Psoas muscle (tissue), 8 donors: ENCODE data around the gene CFAP57. TPM values are rescaled to one million over a fixed set of nuclear protein-coding genes. Genes with fewer than 3 reads are reported as not detected.

Experiments used
- ATAC-seq, 4 donors: fragments of 200-7000 bp; cut with Tn5 transposase; one replicate each; pipeline ENCODE4 v1.9.1; 2020; ENCODE audit warnings: moderate library complexity in 3 of 4, mild to moderate bottlenecking in 2 of 4
- DNase-seq, 2 donors: peaks; one replicate each; pipeline ENCODE4 v3.0.0-alpha.2; 2020
- H3K27ac ChIP-seq: fragments of 200-600 bp; one replicate; pipeline ENCODE4 v1.8.0; 2022
- H3K27me3 ChIP-seq, 3 donors: fragments of 200-600 bp in 1 of 3; one replicate each; pipeline versions ENCODE4 v1.6.1 to v1.8.0; 2013 to 2022; ENCODE audit warnings: low read length in 2 of 3, mild to moderate bottlenecking in 2 of 3, moderate library complexity in 1 of 3; ENCODE audit not compliant: insufficient read depth in 3 of 3
- H3K36me3 ChIP-seq, 2 donors: fragments of 200-600 bp in 1 of 2; one replicate each; pipeline versions ENCODE4 v1.6.1 to v1.8.0; 2013 to 2022; ENCODE audit warnings: low read depth in 1 of 2, mild to moderate bottlenecking in 1 of 2, moderate library complexity in 1 of 2; ENCODE audit not compliant: insufficient read depth in 1 of 2
- H3K4me1 ChIP-seq: fragments of 200-600 bp; one replicate; pipeline ENCODE4 v1.8.0; 2022
- H3K4me3 ChIP-seq: fragments of 200-600 bp; one replicate; pipeline ENCODE4 v1.8.0; 2022; ENCODE audit warnings: mild to moderate bottlenecking
- H3K9me3 ChIP-seq: fragments of 200-600 bp; one replicate; pipeline ENCODE4 v1.8.0; 2022
- WGBS, 3 donors: extraction: QIAGEN DNeasy Blood & Tissue Kit; methylation state at CpG; one replicate each; pipeline versions ENCODE4 v1.1.6 to v1.1.7; 2013; 5-methylcytosine and 5-hydroxymethylcytosine counted together
- intact Hi-C, 2 donors: fragments of 100-400 bp; cut with DNase I; formaldehyde crosslinking; loops; one replicate each; pipeline versions ENCODE4 v1.11.0 to v1.14.2; 2022
- polyA plus RNA-seq, 3 donors: library from polyadenylated mRNA; stranded (reverse); fragments of 200-250 nt; gene quantifications; one replicate each; pipeline ENCODE4 v1.2.3, GENCODE V29; 2013
- total RNA-seq, 4 donors: library from RNA; stranded (reverse); fragmentation: NEBNext Ultra II Directional in 2 of 4; extraction: Animal tissue kit (Norgen Biotek cat#: 25700) in 2 of 4; gene quantifications; one replicate each; pipeline versions ENCODE4 v1.2.1 to v1.2.4, GENCODE V29; 2021 to 2023
- TF ChIP-seq, protein P1 (sequence below): fragments of 200-600 bp; IDR thresholded peaks from one replicate; pipeline ENCODE4 v1.8.0; 2022; ENCODE audit warnings: antibody characterized with exemption
- donor health status: healthy with polysubstance abuse.
- donor health status: DM: no; HTN: no; CAD: no; lungs with moderate emphysema.
- donor health status: Bipolar disorder and iron deficiency.
- donor health status: healthy.
- donor health status: DM: yes; HTN: yes; CAD: no.
- donor health status: DM: no; HTN: no; CAD: no.
- donor health status: DM: no; HTN: no; CAD: no.
- donor health status: DM: yes; HTN: yes; CAD: no.

The CFAP57 gene
- total and polyA plus RNA-seq, 7 donors = 0.04 to 0.26 (median 0.11) TPM; not detected in 3

DNA sequence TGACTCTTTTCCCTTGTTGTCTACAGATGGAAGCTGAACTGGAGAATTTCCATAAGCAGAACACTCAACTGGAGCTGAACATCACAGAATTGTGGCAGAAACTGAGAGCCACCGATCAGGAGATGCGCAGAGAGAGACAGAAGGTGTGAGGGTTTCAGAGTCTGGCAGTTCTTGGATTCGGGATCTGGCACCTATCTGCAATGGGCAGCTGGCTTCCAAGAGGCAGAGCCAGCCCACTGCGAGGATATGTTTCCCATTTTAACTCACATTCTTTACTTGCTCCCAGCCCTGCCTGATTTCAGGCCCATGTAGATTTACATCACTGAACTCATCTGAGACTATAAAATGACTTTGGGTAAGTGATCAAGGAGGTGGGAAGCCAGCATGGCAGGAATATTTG lies 60.4 kb downstream of the CFAP57 start:
- Histone ChIP-seq H3K36me3 (no peaks in the 10 kb centered on the region), H3K27ac (no peak overlapping the region), H3K4me1 (peaks cover 4% of the 10 kb centered on the region), H3K4me3 (no peak overlapping the region), H3K27me3 (no peaks in the 10 kb centered on the region), H3K9me3 (no peaks in the 10 kb centered on the region)
- WGBS, 3 donors = 54 to 61% (median 56%) methylated on average over 4 of the region's 4 CpGs
- DNase-seq (no peak), ATAC-seq (no peak)
- intact Hi-C loops = no loop called here
- TF ChIP-seq, protein P1, sequence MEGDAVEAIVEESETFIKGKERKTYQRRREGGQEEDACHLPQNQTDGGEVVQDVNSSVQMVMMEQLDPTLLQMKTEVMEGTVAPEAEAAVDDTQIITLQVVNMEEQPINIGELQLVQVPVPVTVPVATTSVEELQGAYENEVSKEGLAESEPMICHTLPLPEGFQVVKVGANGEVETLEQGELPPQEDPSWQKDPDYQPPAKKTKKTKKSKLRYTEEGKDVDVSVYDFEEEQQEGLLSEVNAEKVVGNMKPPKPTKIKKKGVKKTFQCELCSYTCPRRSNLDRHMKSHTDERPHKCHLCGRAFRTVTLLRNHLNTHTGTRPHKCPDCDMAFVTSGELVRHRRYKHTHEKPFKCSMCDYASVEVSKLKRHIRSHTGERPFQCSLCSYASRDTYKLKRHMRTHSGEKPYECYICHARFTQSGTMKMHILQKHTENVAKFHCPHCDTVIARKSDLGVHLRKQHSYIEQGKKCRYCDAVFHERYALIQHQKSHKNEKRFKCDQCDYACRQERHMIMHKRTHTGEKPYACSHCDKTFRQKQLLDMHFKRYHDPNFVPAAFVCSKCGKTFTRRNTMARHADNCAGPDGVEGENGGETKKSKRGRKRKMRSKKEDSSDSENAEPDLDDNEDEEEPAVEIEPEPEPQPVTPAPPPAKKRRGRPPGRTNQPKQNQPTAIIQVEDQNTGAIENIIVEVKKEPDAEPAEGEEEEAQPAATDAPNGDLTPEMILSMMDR = no peak

DNA sequence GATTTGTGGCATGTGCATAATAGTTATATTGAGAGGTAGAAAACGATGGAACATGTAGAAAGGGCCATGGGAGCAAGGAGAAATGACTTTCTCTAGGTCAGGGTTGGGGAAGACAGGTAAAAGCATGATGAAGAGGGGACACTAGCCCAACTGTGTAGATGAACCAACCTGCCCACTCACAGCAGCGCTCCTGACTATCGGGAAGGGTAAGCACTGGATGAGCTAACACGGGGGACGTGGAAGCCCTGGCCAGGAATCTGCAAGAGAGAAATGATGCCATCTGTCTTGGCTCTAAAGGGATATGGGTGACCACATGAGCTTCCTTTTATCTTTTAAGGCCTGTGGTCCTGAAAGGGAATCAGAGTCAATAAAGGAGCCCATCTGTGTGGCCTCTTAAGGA lies 61.5 kb downstream of the CFAP57 start:
- TF ChIP-seq, protein P1 = no peak
- no peak overlapping the region for H3K27ac ChIP-seq
- no peaks in the 10 kb centered on the region for H3K9me3 ChIP-seq
- H3K4me3 ChIP-seq = no peak overlapping the region
- WGBS, 3 donors = 79 to 82% (median 80%) methylated on average over 5 of the region's 5 CpGs
- intact Hi-C loops = no loop called here
- DNase-seq (no peak), ATAC-seq (no peak)
- H3K4me1 ChIP-seq = peaks cover 4% of the 10 kb centered on the region
- no peaks in the 10 kb centered on the region for H3K27me3 ChIP-seq
- H3K36me3 ChIP-seq = no peaks in the 10 kb centered on the region

DNA sequence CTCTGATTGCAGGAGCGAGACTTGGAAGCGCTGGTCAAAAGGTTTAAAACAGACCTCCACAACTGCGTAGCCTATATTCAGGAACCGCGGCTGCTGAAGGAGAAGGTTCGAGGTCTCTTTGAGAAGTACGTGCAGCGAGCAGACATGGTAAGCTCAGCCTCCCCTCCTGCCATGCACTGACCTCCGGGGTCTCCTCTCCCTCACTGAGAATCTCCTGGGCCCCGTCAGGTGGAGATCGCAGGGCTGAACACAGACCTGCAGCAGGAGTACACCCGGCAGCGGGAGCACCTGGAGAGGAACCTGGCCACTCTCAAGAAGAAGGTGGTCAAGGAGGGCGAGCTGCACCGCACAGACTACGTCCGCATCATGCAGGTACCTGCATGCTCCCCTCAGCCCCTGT lies 62.1 kb downstream of the CFAP57 start:
- H3K4me1 ChIP-seq = peaks cover 4% of the 10 kb centered on the region
- no peak overlapping the region for H3K27ac ChIP-seq
- no peak overlapping the region for H3K4me3 ChIP-seq
- ATAC-seq = no peak
- TF ChIP-seq, protein P1 = no peak
- intact Hi-C loops = no loop called here
- 92 to 93% (median 92%) methylated on average over 17 of the region's 17 CpGs for WGBS, 3 donors
- no peaks in the 10 kb centered on the region for H3K27me3 ChIP-seq
- no peaks in the 10 kb centered on the region for H3K36me3 ChIP-seq
- no peaks in the 10 kb centered on the region for H3K9me3 ChIP-seq
- no peak for DNase-seq

DNA sequence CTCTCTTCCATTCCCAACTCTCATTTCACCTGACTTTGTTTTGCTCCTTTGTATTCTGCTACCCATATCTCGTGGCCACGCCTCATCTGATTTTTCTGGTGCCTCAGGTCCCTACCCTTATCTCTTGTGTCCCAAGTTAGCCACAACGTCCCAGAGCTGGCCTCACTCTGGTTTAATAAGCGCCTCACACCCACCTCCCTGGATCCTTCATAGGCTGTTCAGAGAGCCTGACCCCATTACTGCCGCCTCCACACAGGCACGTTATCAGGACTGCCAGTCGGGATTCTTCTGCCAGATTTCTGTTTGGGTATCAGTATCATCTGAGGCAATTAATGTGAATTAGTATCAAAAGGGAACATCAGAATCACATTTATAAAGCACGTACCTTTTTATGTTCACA lies 62.9 kb downstream of the CFAP57 start:
- no peak overlapping the region for H3K4me3 ChIP-seq
- intact Hi-C loops = loop anchor here in 1 of 2 donors (5.0 kb wide), 1 partner anchor 67 kb away; the partner anchor contains the start of gene TIE1
- no peak overlapping the region for H3K27ac ChIP-seq
- peaks cover 4% of the 10 kb centered on the region for H3K4me1 ChIP-seq
- no peaks in the 10 kb centered on the region for H3K27me3 ChIP-seq
- no peaks in the 10 kb centered on the region for H3K9me3 ChIP-seq
- TF ChIP-seq, protein P1 = no peak
- H3K36me3 ChIP-seq = no peaks in the 10 kb centered on the region
- DNase-seq = no peak
- ATAC-seq = no peak
- WGBS, 3 donors = 81 to 90% (median 82%) methylated on average over 8 of the region's 8 CpGs

DNA sequence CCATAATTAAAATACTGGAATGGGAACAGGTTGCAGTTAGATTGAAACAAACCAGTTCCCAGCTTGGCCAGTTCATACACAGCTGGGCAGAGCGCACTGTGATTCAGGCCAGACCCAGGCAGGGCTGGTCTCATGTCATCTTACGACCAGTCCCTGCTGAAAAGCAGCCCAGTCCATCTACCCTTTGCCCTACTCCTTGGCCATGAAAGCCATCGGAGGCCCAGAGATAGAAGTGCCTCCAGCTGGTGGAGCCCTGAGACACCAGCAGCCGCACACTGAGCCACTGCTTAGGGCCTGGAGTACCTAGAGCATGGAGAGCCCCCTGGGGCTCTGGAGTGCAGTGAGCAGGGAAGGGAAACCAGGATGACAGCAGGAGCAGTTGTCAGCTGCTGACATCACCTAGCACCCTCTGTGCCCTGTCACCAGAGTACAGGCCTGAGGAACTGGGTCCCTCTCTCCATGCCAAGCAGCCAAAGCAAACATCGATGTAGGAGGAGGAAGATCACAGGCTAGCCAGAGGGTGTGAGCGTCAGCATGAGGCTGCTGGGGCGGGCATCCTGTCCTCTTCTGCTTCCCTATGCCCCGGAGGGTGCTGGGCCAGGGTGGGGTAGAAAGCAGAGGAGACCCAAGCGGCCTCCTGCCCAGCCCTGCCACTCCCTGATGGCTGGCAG lies 63.5 kb downstream of the CFAP57 start:
- intact Hi-C loops = loop anchor here in 1 of 2 donors (5.0 kb wide), 1 partner anchor 67 kb away; the partner anchor contains the start of gene TIE1
- WGBS, 3 donors = 79 to 90% (median 84%) methylated on average over 9 of the region's 9 CpGs
- no peak for ATAC-seq
- TF ChIP-seq, protein P1 = no peak
- no peaks in the 10 kb centered on the region for H3K9me3 ChIP-seq
- H3K4me1 ChIP-seq = peaks cover 4% of the 10 kb centered on the region
- H3K27me3 ChIP-seq = no peaks in the 10 kb centered on the region
- H3K4me3 ChIP-seq = no peak overlapping the region
- no peak overlapping the region for H3K27ac ChIP-seq
- no peaks in the 10 kb centered on the region for H3K36me3 ChIP-seq
- no peak for DNase-seq
